Ovary (tissue), 9 donors: ENCODE data around the gene SLC6A1. TPM values are rescaled to one million over a fixed set of nuclear protein-coding genes. Genes with fewer than 3 reads are reported as not detected.

ENCODE experiments used
- DNase-seq, 5 donors: peaks; one replicate each; pipeline ENCODE4 v3.0.0-alpha.2; 2019 to 2020
- H3K27ac ChIP-seq, 2 donors: fragments of 200-600 bp; one replicate each; pipeline versions ENCODE4 v1.5.1 to v1.8.0; 2019 to 2022
- H3K27me3 ChIP-seq: fragments of 200-600 bp; one replicate; pipeline ENCODE4 v1.8.0; 2022
- H3K36me3 ChIP-seq: fragments of 200-600 bp; sonication (generic); one replicate; pipeline ENCODE4 v1.5.1; 2019
- H3K4me1 ChIP-seq: one replicate; pipeline ENCODE4 v1.8.1; 2013; ENCODE audit warnings: mild to moderate bottlenecking, moderate library complexity; ENCODE audit not compliant: insufficient read depth
- H3K4me3 ChIP-seq: fragments of 200-600 bp; sonication (generic); one replicate; pipeline ENCODE4 v1.5.1; 2017
- H3K9me3 ChIP-seq, 2 donors: fragments of 200-600 bp in 1 of 2; sonication (generic) in 1 of 2; one replicate each; pipeline versions ENCODE4 v1.5.1 to v1.8.1; 2013 to 2019; ENCODE audit warnings: mild to moderate bottlenecking in 1 of 2, moderate library complexity in 1 of 2
- CTCF ChIP-seq, 3 donors: fragments of 450-650 bp in 2 of 3; fragments of 200-600 bp in 1 of 3; IDR thresholded peaks; one replicate each; pipeline versions ENCODE4 v1.5.1 to v1.8.0; 2016 to 2022; ENCODE audit warnings: antibody characterized with exemption in 3 of 3, mild to moderate bottlenecking in 1 of 3
- EP300 ChIP-seq: sonication (generic); formaldehyde crosslinking; IDR thresholded peaks from one replicate; pipeline ENCODE4 v1.6.1; 2017; ENCODE audit warnings: antibody characterized with exemption
- POLR2A ChIP-seq: fragments of 450-650 bp; IDR thresholded peaks from one replicate; pipeline ENCODE4 v1.6.1; 2017; ENCODE audit warnings: antibody characterized with exemption, mild to moderate bottlenecking, moderate library complexity
- WGBS, 3 donors: extraction: QIAGEN DNeasy Blood & Tissue Kit in 1 of 3; methylation state at CpG; one replicate each; pipeline versions ENCODE4 v1.1.5 to v1.1.7; 2013 to 2017; 5-methylcytosine and 5-hydroxymethylcytosine counted together
- intact Hi-C, 4 donors: fragments of 100-400 bp; cut with DNase I; formaldehyde crosslinking; loops; one replicate each; pipeline versions ENCODE4 v1.11.0 to v1.15.1; 2022 to 2023
- polyA plus RNA-seq, 2 donors: library from polyadenylated mRNA; stranded (reverse); fragments of 200-250 nt in 1 of 2; fragments of 350-450 nt in 1 of 2; fragmentation: Illumina TruSeq in 1 of 2; extraction: RNeasy Lipid Tissue Mini Kit (QIAGEN cat#74804) in 1 of 2; gene quantifications; one replicate each; pipeline ENCODE4 v1.2.3, GENCODE V29; 2013 to 2014
- total RNA-seq, 7 donors: library from RNA; depleted of rRNA in 2 of 7; stranded (reverse); fragments of >200 nt in 2 of 7; fragmentation: NEBNext Ultra II Directional in 3 of 7; extraction: Animal tissue kit (Norgen Biotek cat#: 25700) in 3 of 7; gene quantifications; one replicate each; pipeline versions ENCODE4 v1.1.0 to v1.2.4, GENCODE V29; 2016 to 2023
- donor health status: DM: no; HTN: no; CAD: no; lungs with moderate emphysema.
- donor health status: DM: no; HTN: no; CAD: no.
- donor health status: Bipolar disorder and iron deficiency.
- donor health status: DM: yes; HTN: yes; CAD: no.
- donor health status: DM: no; HTN: no; CAD: no.
- donor health status: DM: yes; HTN: yes; CAD: no.

The SLC6A1 gene
- total and polyA plus RNA-seq, 9 donors: 0.23 to 3.3 (median 1.2) TPM

DNA sequence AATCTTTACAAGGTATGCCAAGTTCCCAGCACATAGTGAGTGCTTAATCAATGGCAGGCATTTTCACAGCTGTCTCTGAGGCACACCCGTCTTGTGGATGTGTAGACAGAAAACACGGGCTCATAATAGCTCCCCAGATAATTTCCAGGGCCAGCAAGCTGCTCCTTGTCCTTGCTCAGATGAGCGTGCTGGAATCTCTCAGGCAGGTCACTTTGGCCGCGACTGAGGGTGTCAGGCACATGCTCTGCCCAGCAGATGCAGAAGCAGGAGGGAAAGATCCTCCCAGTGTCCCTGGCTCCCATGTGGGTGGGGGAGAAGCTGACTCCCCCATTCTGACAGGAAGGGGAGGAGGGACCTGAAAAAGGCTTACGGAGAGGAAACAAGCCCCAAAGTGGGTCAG is 35.6 kb upstream of the SLC6A1 start:
- TF ChIP-seq EP300 (no peak), POLR2A (no peak), CTCF (IDR thresholded peaks at IDR 0.05) (no peak)
- Histone ChIP-seq H3K36me3 (no peaks in the 10 kb centered on the region), H3K4me3 (no peak overlapping the region), H3K27ac (no peak overlapping the region), H3K27me3 (no peaks in the 10 kb centered on the region), H3K4me1 (peaks cover 8% of the 10 kb centered on the region), H3K9me3 (no peaks in the 10 kb centered on the region)
- intact Hi-C loops: no loop called here
- DNase-seq: peak in 1 of 5 donors; percentile 23
- 20 to 28% (median 22%) methylated on average over 6 of the region's 6 CpGs for WGBS, 3 donors

DNA sequence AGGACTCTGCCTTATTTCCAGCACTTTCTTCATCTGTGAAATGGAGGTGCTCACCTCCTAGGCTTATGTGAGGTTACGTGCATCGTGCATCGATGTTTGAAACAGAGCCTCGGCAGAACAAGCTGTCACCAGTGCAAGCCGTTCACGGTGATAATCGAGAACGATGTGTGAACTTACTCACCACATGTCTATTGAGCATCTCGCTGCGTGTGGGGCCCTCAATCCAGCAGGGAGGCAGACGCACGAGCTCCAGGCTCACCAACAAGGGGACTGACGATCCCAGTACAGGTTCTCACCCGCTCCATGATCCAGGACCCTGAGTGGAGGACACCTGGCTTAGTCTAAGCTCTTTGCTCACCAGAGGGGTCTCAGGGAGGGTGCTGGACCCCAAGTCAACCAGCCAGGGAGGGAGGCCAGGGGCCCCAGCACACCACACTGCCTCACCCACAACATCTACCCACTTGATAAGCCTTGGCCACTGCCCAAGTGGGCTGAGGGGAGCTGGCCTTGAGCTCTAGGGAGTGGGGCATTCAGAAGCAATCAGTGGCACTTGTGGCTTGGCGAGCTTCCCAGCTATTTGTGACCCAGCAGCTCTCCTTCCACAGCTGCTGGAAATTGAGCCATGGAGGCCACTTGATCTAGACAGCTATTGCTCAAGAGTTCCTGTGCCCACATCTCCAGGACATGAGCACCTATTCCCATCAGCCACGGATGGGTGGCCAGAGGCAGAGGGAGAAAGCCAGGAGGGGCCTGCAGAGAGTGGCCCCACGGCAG is 34.4 kb upstream of the SLC6A1 start:
- no peak overlapping the region for H3K4me3 ChIP-seq
- H3K27me3 ChIP-seq: no peaks in the 10 kb centered on the region
- H3K4me1 ChIP-seq: peaks cover 8% of the 10 kb centered on the region
- no peaks in the 10 kb centered on the region for H3K36me3 ChIP-seq
- TF ChIP-seq CTCF (IDR thresholded peaks at IDR 0.05): no peak
- H3K27ac ChIP-seq: no peak overlapping the region
- WGBS, 3 donors: 74 to 86% (median 79%) methylated on average over 17 of the region's 17 CpGs
- DNase-seq: no peak
- intact Hi-C loops: no loop called here
- no peaks in the 10 kb centered on the region for H3K9me3 ChIP-seq

- Histone ChIP-seq H3K36me3 (no peaks in the 10 kb centered on the region), H3K4me1 (peaks cover 8% of the 10 kb centered on the region), H3K27ac (no peak overlapping the region), H3K9me3 (no peaks in the 10 kb centered on the region), H3K27me3 (no peaks in the 10 kb centered on the region), H3K4me3 (no peak overlapping the region)
- no peak for DNase-seq
- 85 to 91% (median 88%) methylated on average over 6 of the region's 6 CpGs for WGBS, 3 donors
- intact Hi-C loops: no loop called here
- TF ChIP-seq CTCF (IDR thresholded peaks at IDR 0.05) (no peak), POLR2A (no peak), EP300 (no peak)
Observed at GRCh38 chr3:10960255-10960654, 32.3 kb upstream of the SLC6A1 start.

GRCh38 chr3:10961921-10962320 is 30.6 kb upstream of the SLC6A1 start:
- Histone ChIP-seq H3K9me3 (no peaks in the 10 kb centered on the region), H3K27me3 (no peaks in the 10 kb centered on the region), H3K4me1 (peaks cover 1% of the 10 kb centered on the region), H3K4me3 (no peak overlapping the region), H3K36me3 (no peaks in the 10 kb centered on the region), H3K27ac (no peak overlapping the region)
- TF ChIP-seq EP300 (no peak), CTCF (IDR thresholded peaks at IDR 0.05) (no peak), POLR2A (no peak)
- intact Hi-C loops: no loop called here
- 87 to 92% (median 88%) methylated on average over 2 of the region's 2 CpGs for WGBS, 3 donors
- no peak for DNase-seq
